Activated T-cell treated with anti-CD3 and anti-CD28 coated beads, Interleukin-2, amount 50 U/mL, for 72 hours (primary cell): Measurements from ENCODE around the gene SDK2. TPM values are rescaled to one million over a fixed set of nuclear protein-coding genes. Genes with fewer than 3 reads are reported as not detected.

Experiments used
- ATAC-seq, 2 donors: fragments of 150-1000 bp; cut with Tn5 transposase; replicated peaks in 1 of 2; 2 replicates each; pipeline ENCODE4 v1.10.0; 2021; ENCODE audit warnings: moderate library complexity in 2 of 2, mild to moderate bottlenecking in 1 of 2
- DNase-seq, 2 donors: peaks; one replicate each; pipeline ENCODE4 v3.0.0; 2021 to 2022; ENCODE audit warnings: mixed read lengths in 1 of 2
- H3K27ac Mint-ChIP-seq: one replicate; pipeline ENCODE4 v1.8.0; 2022; ENCODE audit warnings: mild to moderate bottlenecking, moderate library complexity, mixed read lengths
- H3K27me3 Mint-ChIP-seq: one replicate; pipeline ENCODE4 v1.8.0; 2022; ENCODE audit warnings: low read depth, mixed read lengths
- H3K36me3 Mint-ChIP-seq, 2 donors: one replicate each; pipeline ENCODE4 v1.8.0; 2022; ENCODE audit warnings: mixed read lengths in 2 of 2, mild to moderate bottlenecking in 1 of 2; ENCODE audit not compliant: insufficient read depth in 2 of 2
- H3K4me1 Mint-ChIP-seq: one replicate; pipeline ENCODE4 v1.8.0; 2022; ENCODE audit warnings: low read depth, mixed read lengths
- H3K4me3 Mint-ChIP-seq, 2 donors: one replicate each; pipeline ENCODE4 v1.8.0; 2022; ENCODE audit warnings: mild to moderate bottlenecking in 2 of 2, mixed read lengths in 2 of 2, moderate library complexity in 2 of 2
- H3K9me3 Mint-ChIP-seq, 2 donors: one replicate each; pipeline ENCODE4 v1.8.0; 2022; ENCODE audit warnings: mixed read lengths in 2 of 2
- total RNA-seq, 2 donors: library from RNA; stranded (reverse); gene quantifications; one replicate each; pipeline ENCODE4 v1.2.3, GENCODE V29; 2022

SDK2 gene
- total RNA-seq, 2 donors from 2014 or later: 0.26 to 0.44 TPM

DNA sequence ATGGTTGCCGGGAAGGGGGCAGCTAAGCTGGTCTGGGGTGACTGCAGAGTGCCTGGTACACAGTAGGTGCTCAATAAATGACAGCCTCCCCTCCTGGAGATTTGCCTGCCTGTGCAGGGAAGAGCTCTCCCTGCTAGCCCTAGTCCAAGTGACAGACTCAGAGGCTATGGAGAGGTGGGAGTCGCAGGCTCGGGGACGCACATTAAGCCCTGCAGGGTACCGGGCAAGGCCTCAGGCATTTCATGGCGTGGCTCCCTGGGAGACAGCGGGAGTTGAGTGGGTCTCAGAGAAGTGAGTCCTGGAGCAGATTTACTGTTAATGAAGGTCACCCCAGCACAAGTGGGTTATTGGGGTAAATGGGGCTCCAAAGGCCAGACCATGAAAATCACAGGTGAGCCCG is 200.2 kb downstream of the SDK2 start:
- no peak for ATAC-seq
- Mint-ChIP-seq H3K9me3 (no peaks in the 10 kb centered on the region), H3K4me3 (no peak overlapping the region), H3K27me3 (no peaks in the 10 kb centered on the region), H3K27ac (no peak overlapping the region), H3K4me1 (no peaks in the 10 kb centered on the region), H3K36me3 (no peaks in the 10 kb centered on the region)
- no peak for DNase-seq

DNA sequence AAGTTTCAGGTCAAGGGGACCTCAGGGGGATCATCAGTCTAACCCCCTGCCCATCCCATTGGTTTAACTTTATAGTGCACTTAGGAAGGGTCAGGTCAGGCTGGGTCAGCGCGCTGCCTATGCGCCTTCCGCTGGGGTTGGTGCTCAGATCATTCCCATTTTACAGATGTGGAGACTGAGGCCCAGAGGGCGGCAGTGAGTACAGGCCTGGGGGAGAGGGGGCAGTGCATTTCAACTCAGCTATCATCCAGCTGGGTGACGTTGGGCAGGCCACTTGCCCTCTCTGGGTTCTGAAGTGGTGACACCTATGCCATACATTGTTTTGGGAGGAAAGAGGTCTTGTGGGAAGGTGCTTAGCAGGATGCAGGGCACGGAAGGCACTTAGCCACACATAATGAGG is 204.6 kb downstream of the SDK2 start:
- no peaks in the 10 kb centered on the region for H3K36me3 Mint-ChIP-seq
- H3K27me3 Mint-ChIP-seq: no peaks in the 10 kb centered on the region

DNA sequence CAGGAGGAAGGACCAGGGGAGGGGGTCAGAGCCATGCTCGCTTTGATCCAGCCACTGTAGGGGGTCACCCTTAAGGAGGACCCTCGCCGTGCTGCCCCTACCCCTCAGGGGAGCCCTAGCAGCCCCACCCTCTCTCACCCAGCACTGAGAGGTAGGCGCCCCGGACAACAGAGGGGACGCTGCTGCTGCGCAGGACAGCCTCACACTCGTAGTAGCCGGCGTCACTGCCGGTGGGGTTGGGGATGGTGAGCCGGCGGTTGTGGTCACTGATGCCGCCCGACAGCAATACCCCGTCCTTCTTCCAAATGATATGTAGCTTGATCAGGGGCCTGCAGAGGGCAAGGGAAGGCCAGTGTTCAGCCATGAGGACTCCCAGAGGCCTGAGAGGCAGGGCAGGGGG is 206.4 kb downstream of the SDK2 start:
- DNase-seq: no peak
- Mint-ChIP-seq H3K9me3 (no peaks in the 10 kb centered on the region), H3K4me1 (no peaks in the 10 kb centered on the region), H3K4me3 (no peak overlapping the region), H3K27me3 (no peaks in the 10 kb centered on the region), H3K36me3 (no peaks in the 10 kb centered on the region), H3K27ac (no peak overlapping the region)
- ATAC-seq: no peak

More for the DNA sequence above, 204.6 kb downstream of the SDK2 start:
- ATAC-seq (no peak), DNase-seq (no peak)
- no peak overlapping the region for H3K4me3 Mint-ChIP-seq
- no peaks in the 10 kb centered on the region for H3K9me3 Mint-ChIP-seq
- no peak overlapping the region for H3K27ac Mint-ChIP-seq
- H3K4me1 Mint-ChIP-seq: no peaks in the 10 kb centered on the region

DNA sequence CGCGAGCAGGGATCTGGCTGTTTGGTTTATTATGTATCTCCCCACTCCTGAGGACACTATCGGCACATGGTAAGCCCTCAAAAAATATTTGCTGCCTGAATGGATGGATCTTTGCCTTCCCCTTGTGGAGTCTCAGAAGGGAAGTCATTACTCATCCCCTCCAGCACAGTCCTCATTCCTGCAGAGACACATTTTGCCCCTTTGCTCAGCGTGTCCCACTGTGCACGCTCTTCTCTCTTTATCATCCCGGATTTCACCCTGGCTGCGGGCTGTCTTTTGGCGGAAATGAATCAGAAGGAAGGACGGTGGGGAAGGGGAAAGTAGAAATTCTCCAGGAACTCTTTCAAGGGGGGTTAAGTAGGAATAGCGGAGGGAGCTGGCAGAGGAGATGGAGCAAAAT is 207.3 kb downstream of the SDK2 start:
- ATAC-seq: no peak
- H3K9me3 Mint-ChIP-seq: no peaks in the 10 kb centered on the region
- no peaks in the 10 kb centered on the region for H3K27me3 Mint-ChIP-seq
- no peak for DNase-seq
- H3K4me1 Mint-ChIP-seq: no peaks in the 10 kb centered on the region
- no peak overlapping the region for H3K4me3 Mint-ChIP-seq
- H3K36me3 Mint-ChIP-seq: no peaks in the 10 kb centered on the region
- H3K27ac Mint-ChIP-seq: no peak overlapping the region

DNA sequence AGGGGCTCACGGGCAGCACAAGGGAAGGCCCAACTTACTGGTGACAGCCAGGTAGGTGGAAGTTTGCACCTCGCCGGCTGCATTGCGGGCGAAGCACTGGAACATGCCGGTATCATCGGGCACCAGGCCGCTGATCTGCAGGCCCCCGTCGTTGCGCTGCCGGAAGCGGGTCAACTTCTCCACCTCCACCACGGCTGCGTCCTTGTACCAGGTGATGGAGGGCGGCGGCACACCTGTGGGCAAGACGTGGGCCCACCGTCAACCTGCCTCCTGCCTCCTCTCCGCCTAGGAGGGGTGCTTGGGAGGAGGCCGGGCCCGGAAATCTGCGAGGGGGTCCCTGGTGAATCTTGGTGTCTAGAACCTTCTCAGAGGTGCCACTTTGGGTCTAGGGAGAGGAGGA is 208.8 kb downstream of the SDK2 start:
- H3K9me3 Mint-ChIP-seq: no peaks in the 10 kb centered on the region
- no peaks in the 10 kb centered on the region for H3K27me3 Mint-ChIP-seq
- ATAC-seq: no peak
- no peaks in the 10 kb centered on the region for H3K36me3 Mint-ChIP-seq
- DNase-seq: no peak
- no peak overlapping the region for H3K27ac Mint-ChIP-seq
- no peaks in the 10 kb centered on the region for H3K4me1 Mint-ChIP-seq
- no peak overlapping the region for H3K4me3 Mint-ChIP-seq

DNA sequence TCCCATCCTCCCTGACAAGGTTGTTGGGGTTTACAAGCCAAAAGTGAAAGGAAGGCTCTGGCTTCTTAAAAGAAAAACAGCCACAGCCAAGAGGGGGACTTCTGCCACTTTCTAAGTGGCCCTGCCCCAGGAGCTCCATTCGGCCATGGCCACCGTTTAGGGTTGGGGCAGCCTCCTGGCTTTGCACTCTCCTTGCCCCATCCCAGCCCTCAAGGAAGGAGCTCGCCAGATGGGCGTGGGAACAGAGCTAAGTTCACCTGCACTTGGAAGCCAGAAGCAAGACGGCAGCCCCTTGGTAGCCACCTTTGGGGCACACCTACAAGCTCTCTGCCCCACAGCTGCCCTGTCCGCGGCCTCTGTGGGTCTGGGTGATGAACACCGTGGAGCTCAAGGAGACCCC is 210.1 kb downstream of the SDK2 start:
- ATAC-seq (no peak), DNase-seq (no peak)
- no peaks in the 10 kb centered on the region for H3K27me3 Mint-ChIP-seq
- H3K4me3 Mint-ChIP-seq: no peak overlapping the region
- H3K36me3 Mint-ChIP-seq: no peaks in the 10 kb centered on the region
- no peak overlapping the region for H3K27ac Mint-ChIP-seq
- H3K9me3 Mint-ChIP-seq: no peaks in the 10 kb centered on the region
- no peaks in the 10 kb centered on the region for H3K4me1 Mint-ChIP-seq

DNA sequence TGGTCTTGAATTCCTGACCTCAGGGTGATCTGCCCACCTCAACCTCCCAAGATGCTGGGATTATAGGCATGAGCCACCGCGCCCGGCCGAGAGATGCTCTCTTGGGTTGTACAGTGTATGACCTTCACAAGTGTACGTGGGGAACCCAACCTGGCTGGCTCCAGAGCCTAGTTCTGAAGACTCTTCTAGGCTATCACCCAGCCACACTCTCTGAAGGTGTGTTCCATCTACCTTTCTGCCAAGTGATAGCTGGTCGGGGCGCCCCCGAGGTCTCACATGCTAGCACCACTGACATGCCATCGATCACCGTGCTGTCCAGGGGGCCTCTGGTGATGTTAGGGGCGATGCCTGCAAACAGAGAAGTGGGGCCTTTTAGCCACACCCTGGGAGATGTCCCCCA is 210.7 kb downstream of the SDK2 start:
- no peak overlapping the region for H3K27ac Mint-ChIP-seq
- H3K27me3 Mint-ChIP-seq: no peaks in the 10 kb centered on the region
- H3K9me3 Mint-ChIP-seq: no peaks in the 10 kb centered on the region
- no peaks in the 10 kb centered on the region for H3K36me3 Mint-ChIP-seq
- no peak overlapping the region for H3K4me3 Mint-ChIP-seq
- H3K4me1 Mint-ChIP-seq: no peaks in the 10 kb centered on the region
- no peak for ATAC-seq
- DNase-seq: no peak

DNA sequence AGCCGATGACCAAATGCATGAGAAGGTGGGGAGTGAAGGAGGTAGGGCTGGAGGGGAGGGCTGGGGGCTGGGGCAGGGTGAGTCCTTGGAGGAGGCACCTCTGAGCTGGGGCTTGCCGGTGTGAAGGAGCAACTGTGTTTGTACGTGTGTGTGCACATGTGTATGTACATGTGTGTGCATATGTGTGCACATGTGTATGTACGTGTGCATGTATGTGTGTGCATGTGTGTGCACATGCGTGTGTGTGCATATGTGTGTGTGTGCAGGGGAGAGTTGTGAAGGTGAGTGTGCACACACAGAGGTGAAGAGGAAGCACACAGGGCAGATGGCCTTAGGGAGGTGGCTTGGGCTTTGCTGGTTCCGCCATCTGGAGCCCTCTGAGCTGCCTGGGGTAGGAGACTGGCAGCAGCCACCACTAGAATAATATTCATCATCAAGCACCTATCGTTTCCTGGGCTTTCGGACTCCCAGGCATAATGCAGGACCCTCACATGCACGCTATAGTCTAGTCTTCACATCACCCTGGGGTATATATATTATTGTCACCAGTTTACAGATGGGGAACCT is 211.5 kb downstream of the SDK2 start:
- H3K4me3 Mint-ChIP-seq: no peak overlapping the region
- no peaks in the 10 kb centered on the region for H3K4me1 Mint-ChIP-seq
- no peak for ATAC-seq
- no peaks in the 10 kb centered on the region for H3K9me3 Mint-ChIP-seq
- H3K27me3 Mint-ChIP-seq: no peaks in the 10 kb centered on the region
- no peak overlapping the region for H3K27ac Mint-ChIP-seq
- DNase-seq: no peak
- no peaks in the 10 kb centered on the region for H3K36me3 Mint-ChIP-seq

DNA sequence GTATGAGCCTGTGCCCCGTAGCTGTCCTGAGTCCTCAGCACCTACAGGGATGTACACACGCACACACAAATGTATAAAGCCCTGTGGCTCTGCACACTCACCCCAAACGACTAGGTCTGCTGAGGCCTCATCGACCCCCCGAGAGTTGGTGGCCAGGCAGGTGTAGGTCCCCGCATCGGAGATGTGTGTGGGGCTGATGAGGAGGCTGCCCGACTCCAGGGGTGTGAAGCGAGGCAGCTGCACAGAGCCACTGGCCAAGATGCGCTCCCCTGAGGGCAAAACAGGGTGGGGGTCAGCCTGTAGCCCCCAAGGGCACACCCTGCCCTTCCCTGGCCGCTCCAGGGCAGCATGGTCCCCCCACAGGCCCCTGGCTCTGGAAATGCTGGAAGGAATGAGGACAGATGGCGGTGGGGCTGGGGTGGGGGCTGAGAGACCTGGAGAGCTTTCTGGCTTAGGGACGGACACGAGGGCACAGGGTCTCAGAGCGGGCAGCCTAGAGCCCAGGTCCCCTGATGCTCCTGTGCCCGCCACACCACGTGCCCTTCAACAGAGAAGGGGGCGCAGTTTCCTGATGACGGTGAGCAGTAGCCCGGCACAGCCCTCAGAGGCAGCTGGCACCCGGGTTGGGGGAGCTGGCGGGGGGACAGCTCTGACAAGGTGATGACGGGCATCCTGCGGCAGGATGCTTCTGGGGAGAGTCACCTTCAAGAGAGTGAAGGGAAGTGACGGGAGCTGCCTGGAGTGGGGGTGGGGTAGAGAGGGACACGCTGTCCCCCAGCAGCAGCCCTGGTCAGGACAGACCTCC is 212.6 kb downstream of the SDK2 start:
- Mint-ChIP-seq H3K9me3 (no peaks in the 10 kb centered on the region), H3K27me3 (no peaks in the 10 kb centered on the region), H3K27ac (no peak overlapping the region), H3K36me3 (no peaks in the 10 kb centered on the region), H3K4me3 (no peak overlapping the region), H3K4me1 (no peaks in the 10 kb centered on the region)
- ATAC-seq (no peak), DNase-seq (no peak)

DNA sequence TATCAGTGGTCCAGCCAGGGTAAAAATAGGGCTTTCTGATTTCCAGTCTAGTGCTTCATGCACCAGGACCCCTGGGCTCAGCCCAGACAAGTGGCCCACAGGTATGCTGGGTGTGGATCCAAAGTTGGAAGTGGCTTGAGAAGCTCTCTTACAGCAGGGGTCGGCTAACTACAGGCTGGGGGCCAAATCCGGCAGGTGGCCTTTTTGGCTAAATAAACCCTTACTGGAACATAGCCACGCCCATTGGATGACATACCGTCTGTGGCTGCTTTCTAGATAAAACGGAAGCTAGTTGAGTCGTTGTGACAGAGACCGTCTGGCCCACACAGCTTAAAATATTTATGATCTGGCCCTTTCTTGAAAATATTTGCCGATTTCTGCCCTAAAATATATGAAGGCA is 213.4 kb downstream of the SDK2 start:
- no peaks in the 10 kb centered on the region for H3K4me1 Mint-ChIP-seq
- ATAC-seq (peak; percentile 41 to 43), DNase-seq (no peak)
- no peak overlapping the region for H3K27ac Mint-ChIP-seq
- no peak overlapping the region for H3K4me3 Mint-ChIP-seq
- no peaks in the 10 kb centered on the region for H3K27me3 Mint-ChIP-seq
- H3K9me3 Mint-ChIP-seq: no peaks in the 10 kb centered on the region
- H3K36me3 Mint-ChIP-seq: no peaks in the 10 kb centered on the region

DNA sequence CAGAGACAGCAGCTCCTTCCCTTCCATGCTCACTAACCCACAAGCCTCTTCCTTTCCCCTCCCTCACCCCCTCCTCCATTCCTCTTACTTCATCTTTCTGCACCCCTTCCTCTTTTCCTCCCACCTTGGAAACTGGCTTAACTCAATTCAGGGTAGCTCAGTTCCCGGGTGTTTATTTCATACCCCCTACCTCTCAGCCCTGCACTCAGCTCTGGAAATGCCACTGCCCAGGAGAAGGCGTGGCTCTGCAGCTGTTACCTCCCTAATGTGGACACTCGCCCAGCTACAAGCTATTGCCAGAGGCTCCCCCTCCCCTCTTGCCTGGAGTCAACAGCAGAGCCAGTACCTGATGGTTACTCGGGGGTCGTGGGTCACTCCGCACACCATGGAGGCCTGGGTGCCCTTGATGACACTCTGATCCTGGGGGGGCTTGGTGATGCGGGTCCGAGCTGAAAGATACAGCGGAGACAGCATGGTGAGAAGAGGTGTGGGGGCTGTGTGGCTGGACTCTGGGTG is 214.0 kb downstream of the SDK2 start:
- Mint-ChIP-seq H3K4me3 (no peak overlapping the region), H3K9me3 (no peaks in the 10 kb centered on the region), H3K36me3 (no peaks in the 10 kb centered on the region), H3K27me3 (no peaks in the 10 kb centered on the region), H3K4me1 (no peaks in the 10 kb centered on the region), H3K27ac (no peak overlapping the region)
- ATAC-seq (no peak), DNase-seq (no peak)

DNA sequence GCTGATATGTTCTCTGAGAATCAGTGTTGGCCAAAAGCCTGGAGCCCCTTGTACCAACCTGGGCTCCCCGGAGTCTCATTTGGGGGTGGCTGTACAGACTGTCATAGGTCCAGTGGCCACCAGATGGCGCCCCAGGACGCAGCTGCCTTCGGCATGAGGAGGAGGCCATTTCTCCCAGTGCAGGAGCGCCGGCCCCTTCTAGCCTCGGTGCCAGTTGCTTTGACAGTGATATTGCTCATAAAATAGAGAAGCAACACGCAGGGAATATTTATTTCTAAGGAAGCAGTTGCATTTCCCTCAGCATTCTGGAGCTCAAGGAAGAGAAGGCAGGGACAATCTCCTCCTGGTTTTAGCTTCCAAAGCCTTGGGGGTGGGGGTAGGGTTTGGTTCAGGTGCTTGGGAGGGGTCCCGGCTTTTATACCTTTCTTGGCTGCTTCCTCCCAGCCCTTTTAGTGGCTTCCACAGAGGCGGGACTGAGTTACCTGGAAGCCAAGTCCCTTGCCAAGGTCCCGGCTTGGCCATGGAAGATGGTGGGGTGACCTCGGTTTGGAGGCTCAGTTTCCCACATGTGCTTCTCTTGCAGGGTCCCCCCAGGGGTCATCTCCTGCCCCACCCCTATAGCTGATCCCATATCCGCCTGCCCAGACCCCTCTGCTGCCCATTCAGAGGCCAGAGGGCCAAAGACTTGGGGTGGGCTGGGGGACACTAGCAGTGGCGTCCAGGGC is 214.6 kb downstream of the SDK2 start:
- Mint-ChIP-seq H3K36me3 (no peaks in the 10 kb centered on the region), H3K27me3 (no peaks in the 10 kb centered on the region), H3K4me3 (peak overlapping the region in 1 of 2 donors; percentile 48), H3K27ac (no peak overlapping the region), H3K4me1 (no peaks in the 10 kb centered on the region), H3K9me3 (no peaks in the 10 kb centered on the region)
- peak; percentile 88 to 89 for DNase-seq
- peak; percentile 89 to 92 for ATAC-seq

DNA sequence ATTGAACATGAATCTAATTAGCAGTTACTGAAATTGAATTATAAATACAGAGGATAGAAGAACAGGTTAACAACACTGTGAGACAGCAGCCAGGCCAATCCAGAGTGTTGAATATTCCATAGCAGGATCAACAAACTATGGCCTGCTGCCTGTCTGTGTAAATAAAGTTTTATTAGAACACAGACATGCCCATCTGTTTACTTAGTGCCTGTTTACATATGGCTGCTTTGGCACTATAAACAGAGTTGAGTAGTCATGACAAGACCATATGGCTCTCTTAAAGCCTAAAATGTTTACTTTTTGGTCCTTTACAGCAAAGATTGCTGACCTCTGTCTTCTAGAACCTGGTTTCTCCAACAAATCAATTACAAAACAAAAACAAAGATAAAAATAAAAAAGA is 217.0 kb downstream of the SDK2 start:
- Mint-ChIP-seq H3K36me3 (no peaks in the 10 kb centered on the region), H3K4me1 (no peaks in the 10 kb centered on the region), H3K27me3 (no peaks in the 10 kb centered on the region), H3K4me3 (no peak overlapping the region), H3K9me3 (no peaks in the 10 kb centered on the region), H3K27ac (no peak overlapping the region)
- DNase-seq (no peak), ATAC-seq (no peak)
